KMS-11 (cell line): ENCODE measurements around the gene PGM2.

ENCODE experiments used
- H2AFZ ChIP-seq: fragments of 200-600 bp; sonication (generic); 2 replicates; pipeline ENCODE4 v1.6.1; 2016; ENCODE audit warnings: antibody characterized with exemption, mixed run types, low read depth
- H3K27ac ChIP-seq: fragments of 200-600 bp; sonication (generic); 2 replicates; pipeline ENCODE4 v1.6.1; 2016; ENCODE audit warnings: mild to moderate bottlenecking, mixed run types
- H3K27me3 ChIP-seq: fragments of 200-600 bp; sonication (generic); 2 replicates; pipeline ENCODE4 v1.6.1; 2017; ENCODE audit warnings: mild to moderate bottlenecking, low read depth, mixed run types, moderate library complexity; ENCODE audit not compliant: insufficient read depth
- H3K36me3 ChIP-seq: fragments of 200-600 bp; sonication (generic); 2 replicates; pipeline ENCODE4 v1.6.1; 2017; ENCODE audit warnings: mild to moderate bottlenecking, mixed run types; ENCODE audit not compliant: insufficient read depth
- H3K4me1 ChIP-seq: fragments of 200-600 bp; sonication (generic); 2 replicates; pipeline ENCODE4 v1.6.1; 2016; ENCODE audit warnings: mild to moderate bottlenecking, low read depth, mixed run types; ENCODE audit not compliant: poor library complexity, severe bottlenecking
- H3K4me2 ChIP-seq: fragments of 200-600 bp; sonication (generic); 2 replicates; pipeline ENCODE4 v1.7.0; 2016; ENCODE audit warnings: mild to moderate bottlenecking, mixed run types
- H3K4me3 ChIP-seq: fragments of 200-600 bp; sonication (generic); IDR thresholded peaks from 2 replicates; pipeline ENCODE4 v1.6.1; 2017; ENCODE audit warnings: low read depth, low read length, mixed read lengths; ENCODE audit not compliant: insufficient read depth
- H3K79me2 ChIP-seq: fragments of 200-600 bp; sonication (generic); 2 replicates; pipeline ENCODE4 v1.6.1; 2016; ENCODE audit warnings: low read depth, mixed run types; ENCODE audit not compliant: insufficient read depth
- H3K9ac ChIP-seq: fragments of 200-600 bp; sonication (generic); 2 replicates; pipeline ENCODE4 v1.6.1; 2016; ENCODE audit warnings: mild to moderate bottlenecking, mixed run types
- H4K20me1 ChIP-seq: fragments of 200-600 bp; sonication (generic); 2 replicates; pipeline ENCODE4 v1.6.1; 2016; ENCODE audit warnings: mild to moderate bottlenecking, mixed run types; ENCODE audit not compliant: insufficient read depth
- TF ChIP-seq, protein P1 (sequence below): fragments of 200-600 bp; sonication (generic); conservative IDR thresholded peaks from 2 replicates; pipeline ENCODE4 v1.6.1; 2017; ENCODE audit warnings: low read depth, mild to moderate bottlenecking, antibody characterized with exemption, low read length, moderate library complexity, mixed read lengths

PGM2 gene

GRCh38 chr4:37904824-37905223 lies 78.3 kb downstream of the PGM2 start:
- Histone ChIP-seq H3K27me3 (no peaks in the 10 kb centered on the region), H2AFZ (no peak overlapping the region), H3K4me1 (no peaks in the 10 kb centered on the region), H3K79me2 (no peaks in the 10 kb centered on the region), H4K20me1 (no peaks in the 10 kb centered on the region), H3K4me3 (no peak overlapping the region), H3K36me3 (no peaks in the 10 kb centered on the region), H3K9ac (no peak overlapping the region), H3K4me2 (no peak overlapping the region), H3K27ac (no peak overlapping the region)
- TF ChIP-seq, protein P1, sequence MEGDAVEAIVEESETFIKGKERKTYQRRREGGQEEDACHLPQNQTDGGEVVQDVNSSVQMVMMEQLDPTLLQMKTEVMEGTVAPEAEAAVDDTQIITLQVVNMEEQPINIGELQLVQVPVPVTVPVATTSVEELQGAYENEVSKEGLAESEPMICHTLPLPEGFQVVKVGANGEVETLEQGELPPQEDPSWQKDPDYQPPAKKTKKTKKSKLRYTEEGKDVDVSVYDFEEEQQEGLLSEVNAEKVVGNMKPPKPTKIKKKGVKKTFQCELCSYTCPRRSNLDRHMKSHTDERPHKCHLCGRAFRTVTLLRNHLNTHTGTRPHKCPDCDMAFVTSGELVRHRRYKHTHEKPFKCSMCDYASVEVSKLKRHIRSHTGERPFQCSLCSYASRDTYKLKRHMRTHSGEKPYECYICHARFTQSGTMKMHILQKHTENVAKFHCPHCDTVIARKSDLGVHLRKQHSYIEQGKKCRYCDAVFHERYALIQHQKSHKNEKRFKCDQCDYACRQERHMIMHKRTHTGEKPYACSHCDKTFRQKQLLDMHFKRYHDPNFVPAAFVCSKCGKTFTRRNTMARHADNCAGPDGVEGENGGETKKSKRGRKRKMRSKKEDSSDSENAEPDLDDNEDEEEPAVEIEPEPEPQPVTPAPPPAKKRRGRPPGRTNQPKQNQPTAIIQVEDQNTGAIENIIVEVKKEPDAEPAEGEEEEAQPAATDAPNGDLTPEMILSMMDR = no peak

DNA sequence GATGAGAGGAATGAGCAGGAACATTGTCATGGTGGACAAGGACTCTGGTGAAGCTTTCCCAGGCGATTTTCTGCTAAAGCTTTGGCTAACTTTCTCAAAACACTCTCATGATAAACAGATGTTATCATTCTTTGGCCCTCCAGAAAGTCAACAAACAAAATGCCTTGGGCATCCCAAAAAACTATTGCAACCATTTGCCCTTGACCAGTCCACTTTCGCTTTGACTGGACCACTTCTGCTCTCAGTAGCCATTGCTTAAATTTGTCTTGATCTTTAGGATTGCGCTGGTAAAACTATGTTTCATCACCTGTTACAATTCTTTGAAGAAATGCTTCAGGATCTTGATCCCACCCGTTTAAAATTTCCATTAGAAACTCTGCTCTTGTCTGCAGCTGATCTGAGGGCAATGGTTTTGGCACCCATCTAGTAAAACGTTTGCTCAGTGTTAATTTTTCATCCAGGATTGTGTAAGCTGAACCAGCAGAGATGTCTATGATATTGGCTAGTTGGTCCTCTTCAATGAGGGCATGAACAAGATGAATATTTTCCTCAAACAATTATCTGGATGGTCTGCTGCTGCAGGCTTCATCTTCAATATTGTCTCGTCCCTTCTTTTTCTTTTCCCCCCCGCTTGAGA lies 79.2 kb downstream of the PGM2 start:
- Histone ChIP-seq H3K27me3 (no peaks in the 10 kb centered on the region), H4K20me1 (no peaks in the 10 kb centered on the region), H3K4me3 (no peak overlapping the region), H3K27ac (no peak overlapping the region), H3K36me3 (no peaks in the 10 kb centered on the region), H3K4me2 (no peak overlapping the region), H3K4me1 (no peaks in the 10 kb centered on the region), H2AFZ (no peak overlapping the region), H3K9ac (no peak overlapping the region), H3K79me2 (no peaks in the 10 kb centered on the region)
- TF ChIP-seq, protein P1 = no peak

DNA sequence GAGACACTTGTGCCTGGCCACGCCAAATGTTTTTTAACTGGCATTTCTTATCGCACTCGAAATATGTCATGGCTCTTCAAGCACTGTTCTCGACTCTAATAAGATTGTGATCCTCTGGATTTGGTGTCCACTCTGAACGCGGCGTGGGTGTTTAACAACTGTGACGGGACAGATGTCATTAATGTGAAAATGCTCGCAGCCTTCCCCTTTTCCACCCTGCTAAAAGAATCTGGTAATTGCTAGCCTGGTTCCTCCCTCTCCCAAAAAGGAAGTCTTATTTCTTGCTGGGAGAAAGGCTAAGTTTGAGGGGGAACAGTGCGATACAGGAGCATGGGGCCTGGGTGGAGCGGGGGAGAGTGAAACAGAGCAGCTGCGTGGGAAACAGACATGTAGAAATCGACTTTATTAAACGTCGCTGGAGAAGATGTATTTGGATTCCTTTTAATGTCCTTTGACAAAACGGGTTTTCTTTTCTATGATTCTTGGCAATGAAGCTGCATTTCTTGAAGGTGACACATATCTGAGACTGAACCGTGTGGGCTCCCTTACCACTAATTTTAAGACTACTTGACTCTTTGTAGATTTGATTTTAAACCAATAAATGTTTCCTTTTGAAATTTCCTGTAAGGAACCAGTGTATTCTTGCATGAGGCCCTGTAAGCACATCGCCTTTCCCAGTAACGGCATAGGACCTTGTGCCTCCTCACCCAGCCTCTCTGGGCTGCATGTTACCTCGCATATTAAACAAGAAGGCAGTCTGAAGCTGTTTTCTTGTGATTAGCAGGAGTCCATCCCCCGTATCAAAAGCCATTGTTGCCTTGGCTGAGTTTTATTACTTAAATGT lies 82.2 kb downstream of the PGM2 start:
- TF ChIP-seq, protein P1 = no peak
- Histone ChIP-seq H3K4me3 (no peak overlapping the region), H3K36me3 (no peaks in the 10 kb centered on the region), H3K4me2 (no peak overlapping the region), H3K9ac (no peak overlapping the region), H3K4me1 (no peaks in the 10 kb centered on the region), H2AFZ (no peak overlapping the region), H3K79me2 (no peaks in the 10 kb centered on the region), H3K27ac (no peak overlapping the region), H4K20me1 (no peaks in the 10 kb centered on the region), H3K27me3 (no peaks in the 10 kb centered on the region)

DNA sequence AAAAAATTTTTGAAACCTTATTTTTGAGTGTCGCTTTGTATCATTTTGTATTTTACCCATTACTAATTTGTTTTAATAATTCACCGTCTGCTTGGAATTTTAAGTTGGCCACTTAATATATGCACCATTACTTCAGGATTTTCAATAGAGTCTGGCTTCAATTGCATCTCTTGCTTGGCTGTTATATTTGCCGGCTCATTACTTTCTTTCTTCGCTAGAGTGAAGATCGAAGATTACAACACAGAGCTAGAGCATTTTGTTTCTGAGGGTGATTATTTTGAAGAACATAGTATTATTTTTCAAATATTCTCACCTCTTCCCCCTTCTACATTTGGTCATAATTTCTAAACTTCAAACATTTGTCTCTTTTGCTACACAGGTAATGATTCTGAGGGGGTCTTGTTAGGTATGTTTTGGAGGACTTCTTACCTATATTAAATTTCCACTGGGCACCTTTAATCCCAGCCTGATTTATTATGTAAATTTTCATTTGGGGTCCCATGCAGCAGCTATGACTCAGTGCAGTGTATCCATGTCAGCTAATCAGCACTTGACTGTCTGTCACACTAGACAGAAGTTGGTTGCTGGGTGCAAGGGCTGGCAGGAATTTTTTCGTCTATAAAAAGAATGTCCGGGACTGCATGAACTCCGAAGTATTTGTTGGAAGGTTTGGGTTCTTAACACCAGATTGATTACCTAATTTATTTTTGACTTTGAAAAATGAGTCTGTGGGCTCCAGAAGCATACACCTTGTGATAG lies 83.0 kb downstream of the PGM2 start:
- TF ChIP-seq, protein P1 = no peak
- Histone ChIP-seq H3K27me3 (no peaks in the 10 kb centered on the region), H3K9ac (no peak overlapping the region), H4K20me1 (no peaks in the 10 kb centered on the region), H3K4me3 (no peak overlapping the region), H3K4me1 (no peaks in the 10 kb centered on the region), H3K27ac (no peak overlapping the region), H3K4me2 (no peak overlapping the region), H3K36me3 (no peaks in the 10 kb centered on the region), H2AFZ (no peak overlapping the region), H3K79me2 (no peaks in the 10 kb centered on the region)
